GM12872 (cell line): ENCODE data around the gene MTHFR.

ENCODE experiments used
- CTCF ChIP-seq: IDR thresholded peaks from 3 replicates; pipeline ENCODE4 v1.5.1; 2011; ENCODE audit warnings: low read depth, mild to moderate bottlenecking, low read length, moderate library complexity; ENCODE audit not compliant: insufficient read depth

MTHFR gene

GRCh38 chr1:11825131-11825530 lies 19.4 kb upstream of the MTHFR start:
- no peak for TF ChIP-seq CTCF

- TF ChIP-seq CTCF, result no peak
These were observed 17.8 kb upstream of the MTHFR start for GRCh38 chr1:11823366-11824137.

GRCh38 chr1:11822091-11822490 lies 16.3 kb upstream of the MTHFR start:
- no peak for TF ChIP-seq CTCF

- no peak for TF ChIP-seq CTCF
These were observed 11.4 kb upstream of the MTHFR start for GRCh38 chr1:11817192-11817591.

- TF ChIP-seq CTCF, result no peak
These were observed 7.3 kb upstream of the MTHFR start for GRCh38 chr1:11813021-11813420.

GRCh38 chr1:11807133-11807532 lies 1.4 kb upstream of the MTHFR start:
- TF ChIP-seq CTCF, result no peak

GRCh38 chr1:11806307-11806936 lies 658 bp upstream of the MTHFR start:
- TF ChIP-seq CTCF, result no peak
